GM19397 (cell line): ENCODE data around the gene PNN.
A peak's percentile ranks its signal among the peaks of the same experiment; 100 is the strongest.

Experiments used
- ATAC-seq: cut with Tn5 transposase; IDR thresholded peaks from one replicate; pipeline ENCODE4 v1.9.1; 2021; ENCODE audit warnings: mild to moderate bottlenecking, moderate library complexity; ENCODE audit not compliant: unreplicated experiment

PNN gene

GRCh38 chr14:39228509-39229221 lies 53.6 kb downstream of the PNN start:
- no peak for ATAC-seq

- ATAC-seq: no peak
Measured at GRCh38 chr14:39229222-39229543, 54.1 kb downstream of the PNN start.

DNA sequence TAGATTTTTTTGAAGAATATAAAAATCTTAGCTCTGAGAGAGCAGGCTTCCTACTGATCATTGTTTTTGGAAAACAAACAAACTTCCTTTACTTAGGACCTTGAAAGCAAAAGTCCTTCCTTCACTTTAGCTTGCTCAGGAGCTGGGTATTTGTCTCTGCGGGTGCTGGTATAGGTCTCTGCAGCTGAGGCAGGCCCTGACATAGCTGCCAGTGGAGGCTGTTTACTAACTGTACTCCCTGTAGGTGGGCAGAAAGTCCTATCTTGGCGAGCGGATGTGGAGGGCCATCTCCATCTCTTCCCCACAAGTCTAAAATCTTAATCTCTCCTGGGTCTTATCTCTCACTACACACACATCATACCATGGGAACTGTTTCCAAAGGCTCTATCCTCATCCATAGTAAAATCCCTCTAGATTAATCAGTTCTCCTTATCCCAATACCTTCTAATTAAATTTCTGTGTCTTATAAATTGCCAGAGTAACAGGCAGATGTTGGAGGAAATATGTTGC lies 54.6 kb downstream of the PNN start:
- no peak for ATAC-seq

GRCh38 chr14:39230416-39231035 lies 55.5 kb downstream of the PNN start:
- no peak for ATAC-seq

GRCh38 chr14:39231751-39232553 lies 56.9 kb downstream of the PNN start:
- peak; percentile 85 for ATAC-seq
